Measurements from ENCODE around the gene RC3H2. TPM values are rescaled to one million over a fixed set of nuclear protein-coding genes. Genes with fewer than 3 reads are reported as not detected.

The RC3H2 gene
- total RNA-seq, 2 donors from 2014 or later, result 56.4 to 60.1 TPM

- Mint-ChIP-seq H3K4me1 (no peaks in the 10 kb centered on the region), H3K27me3 (ENCODE audit: insufficient read depth) (no peaks in the 10 kb centered on the region), H3K27ac (no peak overlapping the region), H3K36me3 (ENCODE audit: low read depth) (peaks cover 2% of the 10 kb centered on the region), H3K9me3 (peaks cover 14% of the 10 kb centered on the region), H3K4me3 (no peak overlapping the region)
- no peak overlapping the region for H3K27ac ChIP-seq (ENCODE audit: low read depth, low read length)
- H3K9ac ChIP-seq (ENCODE audit: extremely low read depth, low read length, poor library complexity, severe bottlenecking), result no peak overlapping the region
- no peak overlapping the region for H3K4me3 ChIP-seq (ENCODE audit: low read length)
- H3K4me1 ChIP-seq (ENCODE audit: control insufficient read depth, insufficient read depth, low read length), result no peaks in the 10 kb centered on the region
- TF ChIP-seq CTCF (conservative IDR thresholded peaks at IDR 0.05), result no peak
- DNase-seq, result no peak
- H3K27me3 ChIP-seq (ENCODE audit: control insufficient read depth, insufficient read depth, low read length, poor library complexity, severe bottlenecking), result no peaks in the 10 kb centered on the region
- no peaks in the 10 kb centered on the region for H3K9me3 ChIP-seq (ENCODE audit: control insufficient read depth, low read length)
- H3K36me3 ChIP-seq (ENCODE audit: control insufficient read depth, insufficient read depth, low read length), result no peaks in the 10 kb centered on the region
- 53% methylated on average over 1 of the region's 1 CpG; no CpG with 5 or more reads in 1 of the 2 experiments for WGBS, 2 experiments (ENCODE audit: insufficient coverage in 1 of 2, insufficient read length in 1 of 2)
Observed at GRCh38 chr9:122807271-122807900, 97.8 kb downstream of the RC3H2 start.

GRCh38 chr9:122806661-122807060 is 98.5 kb downstream of the RC3H2 start:
- Mint-ChIP-seq H3K27ac (no peak overlapping the region), H3K4me3 (no peak overlapping the region), H3K9me3 (peaks cover 14% of the 10 kb centered on the region), H3K4me1 (no peaks in the 10 kb centered on the region), H3K27me3 (ENCODE audit: insufficient read depth) (no peaks in the 10 kb centered on the region), H3K36me3 (ENCODE audit: low read depth) (peaks cover 2% of the 10 kb centered on the region)
- H3K4me3 ChIP-seq (ENCODE audit: low read length), result no peak overlapping the region
- H3K27me3 ChIP-seq (ENCODE audit: control insufficient read depth, insufficient read depth, low read length, poor library complexity, severe bottlenecking), result no peaks in the 10 kb centered on the region
- no peak overlapping the region for H3K27ac ChIP-seq (ENCODE audit: low read depth, low read length)
- no peak for TF ChIP-seq CTCF (conservative IDR thresholded peaks at IDR 0.05)
- 87 to 91% methylated on average over 3 to 4 of the region's 4 CpGs for WGBS, 2 experiments (ENCODE audit: insufficient coverage in 1 of 2, insufficient read length in 1 of 2)
- no peaks in the 10 kb centered on the region for H3K4me1 ChIP-seq (ENCODE audit: control insufficient read depth, insufficient read depth, low read length)
- DNase-seq, result no peak
- H3K9me3 ChIP-seq (ENCODE audit: control insufficient read depth, low read length), result no peaks in the 10 kb centered on the region
- no peaks in the 10 kb centered on the region for H3K36me3 ChIP-seq (ENCODE audit: control insufficient read depth, insufficient read depth, low read length)
- H3K9ac ChIP-seq (ENCODE audit: extremely low read depth, low read length, poor library complexity, severe bottlenecking), result no peak overlapping the region

GRCh38 chr9:122800066-122801060 is 104.8 kb downstream of the RC3H2 start, which contains the start of gene OR1K1:
Gene OR1K1, plus strand, starts transcription at chr9:122800123. Its CDS starts 0 bp downstream, at chr9:122800123.
- Histone ChIP-seq H3K9ac (ENCODE audit: extremely low read depth, low read length, poor library complexity, severe bottlenecking) (no peak within 1 kb of the TSS), H3K9me3 (ENCODE audit: control insufficient read depth, low read length) (no peaks in the 10 kb centered on the region), H3K36me3 (ENCODE audit: control insufficient read depth, insufficient read depth, low read length) (no peaks in the 10 kb centered on the region), H3K4me3 (ENCODE audit: low read length) (no peak within 1 kb of the TSS), H3K27ac (ENCODE audit: low read depth, low read length) (no peak within 1 kb of the TSS), H3K27me3 (ENCODE audit: control insufficient read depth, insufficient read depth, low read length, poor library complexity, severe bottlenecking) (no peaks in the 10 kb centered on the region), H3K4me1 (ENCODE audit: control insufficient read depth, insufficient read depth, low read length) (no peaks in the 10 kb centered on the region)
- peaks cover 2% of the 10 kb centered on the region for H3K27me3 Mint-ChIP-seq (ENCODE audit: insufficient read depth)
- no peak for DNase-seq
- H3K4me1 Mint-ChIP-seq, result no peaks in the 10 kb centered on the region
- no peak for TF ChIP-seq CTCF (conservative IDR thresholded peaks at IDR 0.05)
- H3K9me3 Mint-ChIP-seq, result peaks cover 7% of the 10 kb centered on the region
- no peaks in the 10 kb centered on the region for H3K36me3 Mint-ChIP-seq (ENCODE audit: low read depth)
- H3K27ac Mint-ChIP-seq, result no peak within 1 kb of the TSS
- 90 to 95% methylated on average over 28 to 30 of the region's 30 CpGs for WGBS, 2 experiments (ENCODE audit: insufficient coverage in 1 of 2, insufficient read length in 1 of 2)
- no peak within 1 kb of the TSS for H3K4me3 Mint-ChIP-seq

Data from endodermal cell (in vitro differentiated cells).